ENCODE results near the gene GPR107. TPM values are rescaled to one million over a fixed set of nuclear protein-coding genes. Genes with fewer than 3 reads are reported as not detected.

Gene GPR107
- total RNA-seq, 4 donors from 2014 or later, result 19.3 to 36.1 (median 28.9) TPM

- Histone ChIP-seq H3K4me3 (no peak overlapping the region), H3K27me3 (no peaks in the 10 kb centered on the region), H3K36me3 (peaks cover 0 to 71% (median 3%) of the 10 kb centered on the region in 3 donors), H3K27ac (peak overlapping the region; percentile 51 to 84 (median 71)), H3K9me3 (no peaks in the 10 kb centered on the region), H3K4me1 (peaks cover 0 to 21% (median 19%) of the 10 kb centered on the region in 4 donors)
- 55 to 61% methylated on average over 6 of the region's 6 CpGs for WGBS, 2 donors
- TF ChIP-seq, protein P1, sequence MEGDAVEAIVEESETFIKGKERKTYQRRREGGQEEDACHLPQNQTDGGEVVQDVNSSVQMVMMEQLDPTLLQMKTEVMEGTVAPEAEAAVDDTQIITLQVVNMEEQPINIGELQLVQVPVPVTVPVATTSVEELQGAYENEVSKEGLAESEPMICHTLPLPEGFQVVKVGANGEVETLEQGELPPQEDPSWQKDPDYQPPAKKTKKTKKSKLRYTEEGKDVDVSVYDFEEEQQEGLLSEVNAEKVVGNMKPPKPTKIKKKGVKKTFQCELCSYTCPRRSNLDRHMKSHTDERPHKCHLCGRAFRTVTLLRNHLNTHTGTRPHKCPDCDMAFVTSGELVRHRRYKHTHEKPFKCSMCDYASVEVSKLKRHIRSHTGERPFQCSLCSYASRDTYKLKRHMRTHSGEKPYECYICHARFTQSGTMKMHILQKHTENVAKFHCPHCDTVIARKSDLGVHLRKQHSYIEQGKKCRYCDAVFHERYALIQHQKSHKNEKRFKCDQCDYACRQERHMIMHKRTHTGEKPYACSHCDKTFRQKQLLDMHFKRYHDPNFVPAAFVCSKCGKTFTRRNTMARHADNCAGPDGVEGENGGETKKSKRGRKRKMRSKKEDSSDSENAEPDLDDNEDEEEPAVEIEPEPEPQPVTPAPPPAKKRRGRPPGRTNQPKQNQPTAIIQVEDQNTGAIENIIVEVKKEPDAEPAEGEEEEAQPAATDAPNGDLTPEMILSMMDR (IDR thresholded peaks at IDR 0.05), result no peak
- no peak for TF ChIP-seq EP300 (IDR thresholded peaks at IDR 0.05)
- no peak for TF ChIP-seq POLR2A (IDR thresholded peaks at IDR 0.05)
- DNase-seq (ENCODE audit: low spot score in 2 of 2), result no peak
Measured at GRCh38 chr9:130128251-130128650, 74.5 kb downstream of the GPR107 start.

DNA sequence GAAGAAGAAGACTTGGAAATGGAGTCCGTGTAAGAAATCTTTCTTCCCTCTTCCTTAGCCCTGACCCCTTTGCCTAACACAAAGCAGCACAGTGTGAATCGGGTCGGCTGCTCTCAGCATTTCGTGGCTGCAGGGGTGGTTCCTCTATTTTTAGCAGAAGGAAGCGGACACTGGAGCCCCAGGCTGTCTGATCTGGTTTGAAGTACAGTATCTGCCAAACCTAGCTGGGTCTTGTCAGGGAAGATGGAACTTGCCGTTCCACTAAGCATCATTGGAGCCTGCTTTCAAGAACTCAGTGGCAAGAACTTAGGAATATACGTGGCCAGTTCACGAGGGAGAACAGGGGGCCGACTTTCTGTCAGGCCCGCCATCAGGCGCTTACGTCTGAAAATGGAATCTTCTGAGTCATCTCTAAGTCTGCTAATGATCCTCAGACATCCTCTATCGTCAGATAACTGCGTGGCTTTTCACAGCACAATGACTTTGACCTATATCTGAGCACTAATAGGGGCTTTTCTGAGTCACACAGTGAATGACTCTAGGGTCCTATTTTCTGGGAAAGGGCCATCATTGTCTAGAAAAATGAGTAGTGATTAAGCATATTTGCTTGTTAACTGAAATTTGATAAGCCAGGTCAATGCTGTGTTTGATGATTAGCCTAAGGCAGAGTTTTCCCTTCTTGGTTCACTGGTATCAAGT lies 75.2 kb downstream of the GPR107 start:
- H3K36me3 ChIP-seq, result peaks cover 0 to 70% (median 3%) of the 10 kb centered on the region in 3 donors
- H3K27me3 ChIP-seq, result no peaks in the 10 kb centered on the region
- H3K9me3 ChIP-seq, result no peaks in the 10 kb centered on the region
- no peak overlapping the region for H3K4me3 ChIP-seq
- H3K27ac ChIP-seq, result peak overlapping the region; percentile 51 to 84 (median 71)
- TF ChIP-seq POLR2A (IDR thresholded peaks at IDR 0.05) (no peak), EP300 (IDR thresholded peaks at IDR 0.05) (peak in 1 of 2 donors; percentile 20)
- DNase-seq (ENCODE audit: low spot score in 2 of 2), result peak in 1 of 2 donors; percentile 45
- 32 to 47% methylated on average over 14 of the region's 14 CpGs for WGBS, 2 donors
- H3K4me1 ChIP-seq, result peaks cover 0 to 21% (median 19%) of the 10 kb centered on the region in 4 donors

- Histone ChIP-seq H3K27me3 (no peaks in the 10 kb centered on the region), H3K27ac (peak overlapping the region; percentile 44 to 84 (median 71)), H3K36me3 (peaks cover 0 to 70% (median 3%) of the 10 kb centered on the region in 3 donors), H3K9me3 (no peaks in the 10 kb centered on the region), H3K4me3 (no peak overlapping the region), H3K4me1 (peaks cover 0 to 21% (median 19%) of the 10 kb centered on the region in 4 donors)
- no peak for TF ChIP-seq POLR2A (IDR thresholded peaks at IDR 0.05)
- TF ChIP-seq EP300 (IDR thresholded peaks at IDR 0.05), result no peak
- TF ChIP-seq, protein P1 (IDR thresholded peaks at IDR 0.05), result no peak
- 77 to 83% methylated on average over 22 of the region's 22 CpGs for WGBS, 2 donors
- DNase-seq (ENCODE audit: low spot score in 2 of 2), result no peak
Measured at GRCh38 chr9:130129432-130130061, 75.8 kb downstream of the GPR107 start.

DNA sequence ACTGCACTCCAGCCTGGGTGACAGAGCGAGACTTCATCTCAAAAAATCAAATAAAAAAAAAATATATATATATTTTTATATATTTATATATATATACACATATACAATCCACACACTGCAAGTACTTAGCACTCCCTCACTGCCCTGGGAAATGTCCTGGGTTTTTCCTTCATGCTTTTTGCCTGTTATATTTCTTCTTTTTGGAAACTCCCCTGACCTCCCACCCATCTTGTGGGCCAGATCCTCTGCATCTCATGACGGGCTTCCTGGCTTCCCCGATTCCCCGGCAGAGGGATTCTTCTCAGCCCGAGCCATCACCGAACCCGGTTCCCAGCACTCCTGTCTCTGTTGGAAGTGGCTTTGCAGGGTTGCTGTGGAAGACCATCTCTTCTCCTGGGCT lies 79.0 kb downstream of the GPR107 start:
- H3K36me3 ChIP-seq, result peaks cover 0 to 84% (median 0%) of the 10 kb centered on the region in 3 donors
- TF ChIP-seq, protein P1 (IDR thresholded peaks at IDR 0.05), result no peak
- TF ChIP-seq EP300 (IDR thresholded peaks at IDR 0.05) (no peak), POLR2A (IDR thresholded peaks at IDR 0.05) (no peak)
- no peak overlapping the region for H3K4me3 ChIP-seq
- 92 to 94% methylated on average over 7 of the region's 7 CpGs for WGBS, 2 donors
- peaks cover 0 to 25% (median 20%) of the 10 kb centered on the region in 4 donors for H3K4me1 ChIP-seq
- no peaks in the 10 kb centered on the region for H3K27me3 ChIP-seq
- no peaks in the 10 kb centered on the region for H3K9me3 ChIP-seq
- no peak overlapping the region for H3K27ac ChIP-seq
- DNase-seq (ENCODE audit: low spot score in 2 of 2), result no peak

GRCh38 chr9:130137081-130137640 lies 83.5 kb downstream of the GPR107 start:
- TF ChIP-seq POLR2A (IDR thresholded peaks at IDR 0.05) (no peak), EP300 (IDR thresholded peaks at IDR 0.05) (no peak)
- TF ChIP-seq, protein P1 (IDR thresholded peaks at IDR 0.05), result no peak
- Histone ChIP-seq H3K27ac (peak overlapping the region in 1 of 4 donors; percentile 65), H3K9me3 (no peaks in the 10 kb centered on the region), H3K4me3 (no peak overlapping the region), H3K4me1 (peaks cover 0 to 23% (median 9%) of the 10 kb centered on the region in 4 donors), H3K36me3 (peaks cover 0 to 45% (median 0%) of the 10 kb centered on the region in 3 donors), H3K27me3 (no peaks in the 10 kb centered on the region)
- WGBS, 2 donors, result 93% methylated on average over 15 of the region's 15 CpGs
- no peak for DNase-seq (ENCODE audit: low spot score in 2 of 2)
